ENCODE results near the gene CDH9.

CDH9 gene

GRCh38 chr5:26903469-26903868 lies 134.9 kb downstream of the CDH9 start (continued):
- no peak for TF ChIP-seq KLF17 (tag by site-specific recombination; IDR thresholded peaks at IDR 0.05)

- H3K36me3 ChIP-seq (ENCODE audit: control insufficient read depth in 2 of 2, insufficient read depth in 1 of 2, low read length in 2 of 2) = no peaks in the 10 kb centered on the region
- ChIA-PET POLR2A (no interaction called here), CTCF (interaction anchor here (0.6 kb wide), 1 partner anchor 426 kb away, joined by 3 read pairs; no protein-coding TSS in a partner anchor)
- TF ChIP-seq ZNF335 (tag by site-specific recombination; conservative IDR thresholded peaks at IDR 0.05) (no peak), ZNF792 (tag by site-specific recombination; IDR thresholded peaks at IDR 0.05) (no peak), ZNF585B (tag by site-specific recombination; IDR thresholded peaks at IDR 0.05) (no peak), ZSCAN18 (tag by site-specific recombination; IDR thresholded peaks at IDR 0.05) (no peak), ZNF19 (tag by site-specific recombination; IDR thresholded peaks at IDR 0.05; ENCODE audit: low read depth) (no peak), ZNF426 (tag by site-specific recombination; IDR thresholded peaks at IDR 0.05) (no peak), GLIS1 (tag by site-specific recombination; IDR thresholded peaks at IDR 0.05) (no peak), OVOL3 (tag by site-specific recombination; IDR thresholded peaks at IDR 0.05) (no peak), ZFP69B (tag by site-specific recombination; IDR thresholded peaks at IDR 0.05) (no peak), ZNF112 (tag by site-specific recombination; IDR thresholded peaks at IDR 0.05) (no peak)
- no peak overlapping the region for H3K27ac ChIP-seq (ENCODE audit: extremely low read depth, low read depth, low read length)
- H3K9me3 ChIP-seq (ENCODE audit: control insufficient read depth, insufficient read depth, low read depth, low read length) = no peaks in the 10 kb centered on the region
- H3K4me3 ChIP-seq (ENCODE audit: low read depth, low read length) = no peak overlapping the region
- H3K4me1 ChIP-seq (ENCODE audit: control insufficient read depth, insufficient read depth, low read length) = no peaks in the 10 kb centered on the region
These were observed 143.6 kb downstream of the CDH9 start for GRCh38 chr5:26894719-26895263.

- ChIA-PET CTCF (no interaction called here), POLR2A (no interaction called here)
- H3K4me3 ChIP-seq (ENCODE audit: low read depth, low read length) = no peak overlapping the region
- no peak overlapping the region for H3K27ac ChIP-seq (ENCODE audit: extremely low read depth, low read depth, low read length)
- H3K9me3 ChIP-seq (ENCODE audit: control insufficient read depth, insufficient read depth, low read depth, low read length) = no peaks in the 10 kb centered on the region
- H3K36me3 ChIP-seq (ENCODE audit: control insufficient read depth in 2 of 2, insufficient read depth in 1 of 2, low read length in 2 of 2) = no peaks in the 10 kb centered on the region
- H3K4me1 ChIP-seq (ENCODE audit: control insufficient read depth, insufficient read depth, low read length) = no peaks in the 10 kb centered on the region
- TF ChIP-seq PRDM10 (tag by site-specific recombination; IDR thresholded peaks at IDR 0.05) = no peak
- no peak for TF ChIP-seq ZNF473 (tag by site-specific recombination; IDR thresholded peaks at IDR 0.05)
- TF ChIP-seq ZNF23 (tag by site-specific recombination; IDR thresholded peaks at IDR 0.05; ENCODE audit: borderline replicate concordance) = no peak
- no peak for TF ChIP-seq ZNF341 (tag by site-specific recombination; IDR thresholded peaks at IDR 0.05; ENCODE audit: low read depth)
- no peak for TF ChIP-seq ZNF202 (tag by site-specific recombination; IDR thresholded peaks at IDR 0.05; ENCODE audit: borderline replicate concordance)
- no peak for TF ChIP-seq ZNF48 (tag by site-specific recombination; IDR thresholded peaks at IDR 0.05)
- TF ChIP-seq ZNF155 (tag by site-specific recombination; IDR thresholded peaks at IDR 0.05) = no peak
- no peak for TF ChIP-seq ZNF239 (tag by site-specific recombination; IDR thresholded peaks at IDR 0.05)
- no peak for TF ChIP-seq ZNF266 (tag by site-specific recombination; IDR thresholded peaks at IDR 0.05; ENCODE audit: low read depth)
- no peak for TF ChIP-seq ZNF350 (tag by site-specific recombination; IDR thresholded peaks at IDR 0.05)
- TF ChIP-seq ZNF121 (tag by site-specific recombination; IDR thresholded peaks at IDR 0.05) = no peak
- no peak for TF ChIP-seq ZNF596 (tag by site-specific recombination; IDR thresholded peaks at IDR 0.05)
- TF ChIP-seq ZNF664 (tag by site-specific recombination; IDR thresholded peaks at IDR 0.05) = no peak
These were observed 145.3 kb downstream of the CDH9 start for GRCh38 chr5:26893078-26893477.

Data from HEK293 (cell line).